GM21515 (cell line): ENCODE results near the gene TMF1.

ENCODE experiments used
- ATAC-seq: cut with Tn5 transposase; IDR thresholded peaks from one replicate; pipeline ENCODE4 v1.9.1; 2021; ENCODE audit not compliant: unreplicated experiment

The TMF1 gene

GRCh38 chr3:69081583-69082262, 29.6 kb upstream of the TMF1 start:
- no peak for ATAC-seq

- ATAC-seq = peak; percentile 47
Observed at GRCh38 chr3:69080233-69080920, 28.2 kb upstream of the TMF1 start, which contains the start of gene UBA3. Gene UBA3 (minus strand): TSS chr3:69080365. CDS start chr3:69080353, 12 bp downstream.

GRCh38 chr3:69079269-69080159, 27.4 kb upstream of the TMF1 start:
- no peak for ATAC-seq

- ATAC-seq = no peak
Observed at GRCh38 chr3:69072928-69073327, 20.8 kb upstream of the TMF1 start.

- ATAC-seq = no peak
Observed at GRCh38 chr3:69066121-69066520, 14.0 kb upstream of the TMF1 start.

- no peak for ATAC-seq
Observed at GRCh38 chr3:69065318-69065964, 13.3 kb upstream of the TMF1 start.

GRCh38 chr3:69063636-69064035, 11.5 kb upstream of the TMF1 start:
- ATAC-seq = no peak

- no peak for ATAC-seq
Observed at GRCh38 chr3:69059688-69060087, 7.6 kb upstream of the TMF1 start.

- no peak for ATAC-seq
Observed at GRCh38 chr3:69058947-69059224, 6.8 kb upstream of the TMF1 start.

GRCh38 chr3:69058180-69058946, 6.2 kb upstream of the TMF1 start:
- peak; percentile 91 for ATAC-seq

GRCh38 chr3:69052472-69052898, 352 bp upstream of the TMF1 start:
- ATAC-seq = peak; percentile 2

- ATAC-seq = no peak
Observed at GRCh38 chr3:69048990-69049389, 3.1 kb downstream of the TMF1 start.

- ATAC-seq = no peak
Observed at GRCh38 chr3:69044608-69045007, 7.5 kb downstream of the TMF1 start.

- ATAC-seq = no peak
Observed at GRCh38 chr3:69033470-69033869, 18.7 kb downstream of the TMF1 start.

GRCh38 chr3:69032737-69033136, 19.4 kb downstream of the TMF1 start:
- no peak for ATAC-seq

GRCh38 chr3:69032142-69032541, 20.0 kb downstream of the TMF1 start:
- no peak for ATAC-seq

- ATAC-seq = no peak
Observed at GRCh38 chr3:69031635-69032034, 20.5 kb downstream of the TMF1 start.

- no peak for ATAC-seq
Observed at GRCh38 chr3:69020857-69021256, 31.3 kb downstream of the TMF1 start.

- ATAC-seq = no peak
Observed at GRCh38 chr3:69020424-69020823, 31.7 kb downstream of the TMF1 start.

- no peak for ATAC-seq
Observed at GRCh38 chr3:69016901-69017300, 35.2 kb downstream of the TMF1 start.

GRCh38 chr3:69016102-69016501, 36.0 kb downstream of the TMF1 start:
- no peak for ATAC-seq
